Breast epithelium (tissue), 3 donors: ENCODE results near the gene SLC41A3.
"Not testable (repeated sequence)": the region's sequence is repeated elsewhere in the genome, so short reads cannot be mapped to it uniquely, and the experiment has no call there.

Experiments used
- CTCF ChIP-seq, 3 donors: fragments of 450-650 bp; IDR thresholded peaks; one replicate each; pipeline ENCODE4 v1.5.1; 2016 to 2017; ENCODE audit warnings: antibody characterized with exemption in 3 of 3, mild to moderate bottlenecking in 3 of 3, moderate library complexity in 3 of 3
- POLR2A ChIP-seq: fragments of 450-650 bp; IDR thresholded peaks from one replicate; pipeline ENCODE4 v1.6.1; 2016; ENCODE audit warnings: antibody characterized with exemption, mild to moderate bottlenecking, moderate library complexity
- POLR2AphosphoS5 ChIP-seq, 3 donors: sonication (generic); formaldehyde crosslinking; IDR thresholded peaks; one replicate each; pipeline ENCODE4 v1.6.1; 2017; ENCODE audit warnings: antibody characterized with exemption in 3 of 3

- not testable (repeated sequence) for TF ChIP-seq CTCF (IDR thresholded peaks at IDR 0.05); POLR2AphosphoS5 (IDR thresholded peaks at IDR 0.05); POLR2A
Observed at GRCh38 chr3:125976003-125976390, 107.9 kb downstream of the SLC41A3 start.
